Measurements from ENCODE around the gene INSYN1.

DNA sequence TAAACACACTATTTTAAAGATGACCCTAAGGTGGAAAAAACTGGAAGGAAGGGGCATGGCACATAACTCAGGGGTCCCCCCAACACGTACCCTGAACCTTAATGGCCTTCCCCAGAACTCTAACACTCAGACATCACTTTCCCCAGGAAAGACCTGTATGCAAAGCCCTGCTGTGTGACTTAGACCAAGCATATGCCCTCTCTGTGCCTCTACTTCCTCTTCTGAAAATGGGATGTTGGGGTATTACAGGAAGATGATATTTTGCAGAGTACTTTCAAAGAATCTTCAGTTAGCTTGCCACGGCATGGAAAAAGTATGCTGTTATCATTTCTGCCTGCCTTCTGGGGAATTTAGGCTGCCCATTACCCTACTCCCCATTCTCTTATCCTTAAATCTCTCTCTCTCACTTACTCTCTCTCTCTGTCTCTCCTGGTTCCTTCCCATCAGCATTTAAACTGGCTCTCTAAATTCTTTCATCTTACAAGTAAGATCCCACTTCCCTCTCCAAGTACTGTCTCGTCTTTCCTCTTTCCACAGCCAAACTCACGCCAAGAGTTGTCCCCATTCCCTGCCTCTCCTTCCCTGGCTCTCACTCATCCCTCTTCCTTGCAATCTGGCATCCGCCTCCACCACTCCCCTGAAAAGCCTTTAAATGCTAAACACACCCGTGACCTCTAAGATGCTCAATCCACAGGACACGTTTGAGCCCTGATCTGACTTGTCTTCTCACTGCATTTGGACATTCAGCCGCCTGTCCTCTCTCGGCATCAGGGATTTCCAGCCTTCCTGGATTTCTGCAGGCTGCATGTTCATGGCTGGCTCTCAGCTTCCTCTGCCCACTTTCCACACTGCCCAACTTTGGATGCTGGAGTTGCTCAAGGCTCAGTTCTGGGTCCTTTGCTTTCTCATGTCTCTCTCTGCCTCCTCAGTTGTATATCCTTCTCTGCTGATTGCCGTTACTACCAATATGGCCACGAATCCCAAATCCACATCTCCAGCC lies 7.5 kb upstream of the INSYN1 start:
- TF ChIP-seq CTCF (IDR thresholded peaks at IDR 0.05) (no peak), POLR2A (IDR thresholded peaks at IDR 0.05) (no peak)

Measured in uterus (tissue), 2 donors.